Stimulated activated CD8-positive, alpha-beta memory T cell treated with anti-CD3 and anti-CD28 coated beads, Interleukin-4, amount 100 ng/mL, for 48 hours (primary cell): Measurements from ENCODE around the gene ALPI.

ENCODE experiments used
- DNase-seq: peaks from one replicate; pipeline ENCODE4 v3.0.0-alpha.2; 2020

Gene ALPI

DNA sequence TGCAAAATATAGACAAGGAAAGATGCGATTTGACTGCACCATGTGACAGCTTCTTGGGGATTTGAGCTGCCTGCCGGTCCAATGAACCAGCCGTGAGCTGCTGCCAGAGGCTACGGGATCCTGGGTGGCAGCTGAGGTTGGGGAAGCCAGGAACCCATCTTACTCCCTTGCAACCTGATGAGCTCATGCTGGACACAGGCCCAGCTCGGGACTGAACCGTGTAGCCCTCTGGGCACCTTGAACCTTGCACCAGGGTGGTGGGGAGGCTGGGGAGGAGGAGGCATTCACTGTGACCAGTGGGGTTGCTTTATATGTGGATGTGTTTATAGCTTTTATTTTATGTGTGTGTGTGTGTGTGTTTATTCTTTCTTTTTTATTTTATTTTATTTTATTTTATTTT lies 9.1 kb downstream of the ALPI start:
- no peak for DNase-seq

DNA sequence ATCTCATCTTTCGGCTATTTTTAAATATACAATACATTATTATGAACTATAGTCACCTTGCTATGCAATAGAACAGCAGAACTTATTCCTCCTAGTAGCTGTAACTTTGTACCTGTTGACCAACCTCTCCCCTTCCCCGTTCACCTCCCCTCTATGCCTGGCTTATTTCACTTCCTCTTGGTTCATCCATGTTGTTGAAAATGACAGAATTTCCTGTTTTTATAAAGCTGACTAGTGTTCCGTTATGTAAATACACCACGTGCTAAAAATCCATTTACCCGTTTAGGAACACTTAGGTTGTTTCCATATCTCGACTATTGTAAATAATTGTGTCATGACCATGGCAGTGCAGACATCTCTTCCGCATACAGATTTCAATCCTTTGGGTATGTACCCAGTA lies 10.3 kb downstream of the ALPI start:
- no peak for DNase-seq

DNA sequence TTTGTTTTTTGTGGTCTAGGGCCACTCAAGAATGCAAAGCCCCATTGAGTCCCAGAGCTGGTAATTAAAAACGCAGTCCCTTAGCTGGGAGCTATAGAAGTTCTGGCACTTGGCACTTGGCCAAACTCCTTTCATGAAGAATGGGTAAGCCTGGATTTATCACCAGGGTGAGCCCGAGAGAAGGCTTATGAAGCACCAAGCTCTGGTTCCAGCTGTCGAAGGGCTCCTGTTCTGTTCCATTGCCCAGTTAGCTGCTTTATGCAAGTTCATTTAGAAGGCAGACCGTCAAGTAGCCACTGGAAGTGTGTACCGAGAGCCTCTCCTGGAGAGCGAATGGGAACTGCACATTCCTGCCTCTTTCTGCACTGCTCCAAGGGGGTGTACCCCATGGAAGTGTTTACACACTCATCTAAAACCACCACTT lies 17.5 kb downstream of the ALPI start:
- no peak for DNase-seq

DNA sequence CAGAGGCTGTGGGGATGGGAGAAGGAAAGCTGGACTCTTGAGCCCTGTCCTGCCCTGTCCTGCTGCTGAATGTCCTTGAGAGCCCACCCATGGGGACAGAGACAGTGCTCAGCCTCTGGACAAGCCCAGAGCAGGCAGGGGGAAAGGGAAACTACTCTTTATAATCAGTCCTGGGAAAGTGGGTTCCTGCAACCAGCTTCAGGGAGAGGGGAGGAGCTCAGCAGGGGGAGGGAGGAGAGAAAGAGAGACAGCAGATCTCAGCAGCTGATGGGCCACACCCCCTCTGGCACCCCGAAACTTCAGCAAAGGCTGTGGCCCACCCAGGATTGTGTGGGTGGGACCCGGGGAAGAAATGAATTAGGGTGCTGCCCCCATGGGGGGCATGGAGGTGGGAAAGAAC lies 20.1 kb downstream of the ALPI start:
- no peak for DNase-seq

DNA sequence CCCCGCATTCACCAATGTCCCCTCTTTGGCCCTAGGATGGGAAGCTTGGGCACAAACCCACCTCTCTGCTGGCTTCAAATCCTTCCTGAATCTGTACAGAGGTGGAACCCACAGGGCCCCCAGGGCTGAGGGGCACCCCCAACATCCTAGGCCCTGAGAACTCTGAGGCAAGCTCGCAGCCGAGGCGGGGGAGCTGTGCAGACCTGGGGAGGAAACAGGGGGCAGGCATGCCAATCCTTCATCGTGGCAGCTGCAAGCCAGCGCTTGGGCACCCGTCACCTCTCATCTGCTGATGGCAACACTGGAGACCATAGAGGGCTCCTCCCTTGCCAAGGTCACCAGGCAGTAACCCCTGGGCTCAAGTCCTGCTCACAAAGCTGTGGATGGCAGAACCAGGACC lies 20.8 kb downstream of the ALPI start:
- no peak for DNase-seq

DNA sequence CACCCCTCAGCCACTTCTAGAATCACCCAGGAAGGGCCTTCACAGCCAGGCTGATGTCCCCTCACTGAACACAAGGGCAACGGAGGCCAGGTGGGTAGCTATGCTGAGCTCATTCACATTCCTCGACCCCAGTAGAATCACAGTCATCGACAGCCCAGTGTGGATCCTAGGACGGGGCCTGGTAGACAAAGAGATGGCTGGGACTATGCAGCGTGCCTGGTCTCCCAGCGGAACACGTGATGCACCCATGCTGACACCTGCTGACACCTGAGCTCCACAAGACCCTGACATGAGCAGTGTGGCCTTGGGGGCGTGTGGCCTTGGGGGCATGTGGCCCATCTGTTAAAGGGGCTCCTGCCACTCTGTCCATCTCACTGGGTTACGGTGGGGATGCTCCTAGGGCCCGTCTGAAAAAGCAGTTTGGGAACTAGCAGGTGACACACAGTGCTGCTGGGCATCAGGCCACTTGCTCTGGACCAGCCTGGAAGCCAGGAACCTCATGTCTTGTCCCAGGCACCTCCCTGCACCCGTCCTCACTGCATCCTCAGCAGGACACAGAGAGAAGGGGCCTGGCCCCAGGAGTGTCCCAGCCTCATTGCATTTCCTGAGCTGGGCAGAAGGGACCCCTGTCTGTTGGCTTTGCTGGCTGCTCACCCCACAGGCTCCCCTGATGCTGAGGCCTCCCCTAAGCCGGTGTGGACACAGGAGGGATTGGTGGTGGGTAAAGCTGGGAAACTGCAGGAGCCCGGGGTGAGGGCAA lies 22.0 kb downstream of the ALPI start:
- no peak for DNase-seq

DNA sequence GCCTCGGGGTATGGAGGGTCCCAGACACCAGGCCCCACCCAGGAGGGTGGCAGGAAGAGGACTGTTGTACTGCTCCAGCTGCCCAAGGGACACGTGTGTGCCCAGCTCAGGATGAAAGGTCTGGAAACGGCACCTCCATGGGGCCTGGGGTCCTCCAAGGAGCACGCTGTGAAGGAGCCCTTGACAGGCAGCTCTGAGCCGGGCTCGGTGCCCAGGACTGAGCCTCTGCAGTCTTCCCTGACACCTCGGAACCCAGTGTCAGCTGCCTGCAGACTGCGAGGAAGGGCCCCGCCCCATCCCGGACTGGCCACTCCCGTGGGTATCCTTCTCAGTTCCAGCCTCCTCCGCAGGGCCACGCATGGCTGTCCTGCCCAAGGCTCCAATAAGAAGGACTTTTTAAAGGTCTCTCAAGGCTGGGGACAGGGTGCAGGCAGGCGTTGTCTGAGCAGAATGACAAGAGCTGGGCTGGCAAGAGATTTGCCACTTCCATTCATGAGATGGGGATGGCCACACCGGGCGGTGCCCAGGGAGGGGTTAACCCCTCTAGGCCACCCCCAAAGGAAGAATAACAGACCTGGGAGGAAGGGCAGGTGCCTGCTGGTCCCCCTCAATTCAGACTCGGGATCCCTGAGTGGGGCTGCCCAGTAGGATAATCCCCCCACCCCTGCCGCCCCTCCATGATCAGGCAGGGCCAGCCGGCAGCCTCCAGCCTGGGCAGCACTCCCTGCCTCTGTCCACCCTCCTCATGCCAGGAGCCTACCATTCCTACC lies 22.8 kb downstream of the ALPI start:
- DNase-seq, result no peak

DNA sequence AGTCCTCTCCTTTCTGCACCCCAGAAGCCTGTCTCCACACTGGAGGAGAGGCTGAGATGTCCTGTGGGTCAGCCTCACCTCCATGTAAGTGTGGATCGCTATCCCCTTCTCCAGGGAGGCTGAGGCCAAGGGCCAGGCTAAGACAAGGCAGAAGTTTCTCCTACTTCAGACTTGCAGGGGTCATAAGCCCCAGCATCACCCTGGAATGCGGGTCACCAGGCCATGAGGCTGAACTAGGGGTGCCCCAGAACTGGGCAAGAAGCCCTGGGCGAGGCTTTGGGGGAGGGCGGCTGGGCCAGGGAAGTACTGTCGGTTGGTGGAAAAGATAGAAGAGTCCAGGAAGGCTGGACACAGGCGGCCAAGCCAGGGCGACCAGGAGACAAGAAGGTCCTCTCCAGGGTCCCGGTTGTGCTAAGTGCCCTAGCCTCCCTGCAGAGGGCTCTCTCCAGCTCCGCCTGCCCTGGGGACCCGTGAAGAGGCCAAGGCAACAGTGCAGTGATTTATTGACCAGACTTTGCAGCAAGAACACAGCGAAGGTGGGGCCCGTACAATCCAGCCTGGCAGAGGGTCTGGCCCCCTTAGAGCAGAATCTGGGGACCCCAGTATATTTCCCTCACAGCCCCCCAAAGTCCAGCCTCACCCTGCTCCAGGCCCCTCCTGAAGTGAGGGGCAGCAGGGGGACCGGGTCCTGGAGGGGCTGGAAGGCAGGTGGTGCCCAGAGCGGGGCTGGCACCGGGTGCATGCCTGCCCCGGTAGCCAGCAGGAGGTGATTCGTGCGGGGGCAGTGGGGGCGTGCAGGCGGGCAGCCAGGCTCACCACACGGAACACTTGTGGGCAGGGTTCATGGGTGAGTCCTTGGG lies 23.6 kb downstream of the ALPI start:
- DNase-seq, result no peak

DNA sequence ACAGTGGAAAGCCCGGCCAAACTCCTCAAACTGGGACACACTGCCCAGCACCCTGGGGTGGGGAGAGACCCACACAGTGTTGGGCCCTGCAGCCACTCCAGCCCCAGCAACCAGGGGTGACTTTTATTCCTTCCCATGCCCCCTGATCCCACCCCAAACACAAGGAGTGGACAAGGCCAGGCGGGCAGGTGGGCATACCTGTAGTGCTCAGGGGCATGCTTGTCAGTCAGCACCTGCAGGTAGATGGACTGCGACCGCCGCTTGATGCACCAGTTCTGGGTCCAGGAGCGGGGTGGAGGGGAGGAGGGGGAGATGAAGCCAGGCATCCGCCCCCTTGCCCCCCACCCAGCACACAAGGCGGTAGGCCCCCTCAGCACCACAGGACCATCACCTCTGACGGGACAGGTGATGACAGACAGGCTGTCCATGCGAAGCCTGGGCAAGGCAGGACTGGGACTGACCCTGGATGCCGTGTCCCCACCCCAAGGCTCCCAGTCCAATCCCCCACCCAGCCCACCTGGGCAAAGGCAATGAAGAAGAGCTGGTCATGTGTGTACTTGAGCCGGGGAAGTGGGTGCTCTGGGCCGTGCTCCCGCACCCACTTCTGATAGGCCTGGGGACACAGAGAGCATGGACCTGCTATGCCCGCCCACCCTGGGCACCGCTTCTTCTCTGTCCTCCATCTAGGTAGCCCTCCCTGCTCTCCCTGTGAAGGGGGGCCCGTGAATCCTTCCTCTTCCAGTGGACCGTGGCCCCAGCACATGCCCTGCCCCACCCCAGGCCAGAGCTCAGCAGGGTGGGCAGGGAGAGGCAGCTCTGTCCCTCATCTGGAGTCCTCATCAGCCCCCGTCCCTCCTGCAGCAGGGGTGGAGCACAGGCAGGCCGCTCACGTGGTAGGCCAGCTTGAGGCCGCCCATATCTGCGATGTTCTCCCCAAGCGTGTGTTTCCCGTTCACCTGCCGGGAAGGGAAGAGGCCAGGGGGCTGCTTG lies 24.5 kb downstream of the ALPI start:
- DNase-seq, result no peak

DNA sequence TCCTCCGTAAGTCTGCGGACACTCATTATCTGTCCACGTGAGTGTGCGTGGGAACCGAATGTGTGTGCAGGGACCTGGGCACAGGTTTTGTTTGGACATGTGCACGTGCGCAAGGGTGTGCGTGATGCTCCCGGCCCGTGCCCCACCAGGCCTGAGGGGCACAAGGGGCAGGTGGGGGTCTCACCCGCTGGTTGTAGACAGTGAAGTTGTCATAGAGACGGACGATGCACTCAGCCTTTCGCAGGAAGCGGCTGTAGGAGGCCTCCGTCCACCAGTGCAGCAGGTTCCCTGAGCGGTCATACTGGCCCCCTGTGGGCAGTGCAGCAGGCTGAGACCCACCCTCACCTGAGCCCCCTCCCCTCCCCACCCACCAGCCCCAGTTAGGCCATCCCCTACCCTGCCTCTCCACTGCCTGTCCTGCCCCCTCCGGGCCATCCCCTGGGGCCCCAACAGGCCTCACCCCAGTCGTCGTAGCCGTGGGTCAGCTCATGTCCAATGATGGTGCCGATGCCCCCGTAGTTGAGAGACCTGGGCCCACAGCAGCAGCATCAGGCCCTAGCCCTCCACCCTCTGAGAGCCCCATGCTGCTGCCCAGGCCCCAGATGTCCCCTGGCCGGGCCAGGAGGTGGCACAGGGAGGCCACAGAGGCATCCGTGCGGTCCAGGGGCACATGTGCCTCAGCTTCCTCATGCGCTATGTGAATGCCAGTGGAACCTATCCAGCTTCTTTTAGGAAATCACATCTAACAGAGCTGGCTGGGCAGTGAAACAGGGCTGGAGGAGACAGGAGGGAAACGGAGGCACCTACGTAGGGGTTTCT lies 25.6 kb downstream of the ALPI start:
- DNase-seq, result no peak

DNA sequence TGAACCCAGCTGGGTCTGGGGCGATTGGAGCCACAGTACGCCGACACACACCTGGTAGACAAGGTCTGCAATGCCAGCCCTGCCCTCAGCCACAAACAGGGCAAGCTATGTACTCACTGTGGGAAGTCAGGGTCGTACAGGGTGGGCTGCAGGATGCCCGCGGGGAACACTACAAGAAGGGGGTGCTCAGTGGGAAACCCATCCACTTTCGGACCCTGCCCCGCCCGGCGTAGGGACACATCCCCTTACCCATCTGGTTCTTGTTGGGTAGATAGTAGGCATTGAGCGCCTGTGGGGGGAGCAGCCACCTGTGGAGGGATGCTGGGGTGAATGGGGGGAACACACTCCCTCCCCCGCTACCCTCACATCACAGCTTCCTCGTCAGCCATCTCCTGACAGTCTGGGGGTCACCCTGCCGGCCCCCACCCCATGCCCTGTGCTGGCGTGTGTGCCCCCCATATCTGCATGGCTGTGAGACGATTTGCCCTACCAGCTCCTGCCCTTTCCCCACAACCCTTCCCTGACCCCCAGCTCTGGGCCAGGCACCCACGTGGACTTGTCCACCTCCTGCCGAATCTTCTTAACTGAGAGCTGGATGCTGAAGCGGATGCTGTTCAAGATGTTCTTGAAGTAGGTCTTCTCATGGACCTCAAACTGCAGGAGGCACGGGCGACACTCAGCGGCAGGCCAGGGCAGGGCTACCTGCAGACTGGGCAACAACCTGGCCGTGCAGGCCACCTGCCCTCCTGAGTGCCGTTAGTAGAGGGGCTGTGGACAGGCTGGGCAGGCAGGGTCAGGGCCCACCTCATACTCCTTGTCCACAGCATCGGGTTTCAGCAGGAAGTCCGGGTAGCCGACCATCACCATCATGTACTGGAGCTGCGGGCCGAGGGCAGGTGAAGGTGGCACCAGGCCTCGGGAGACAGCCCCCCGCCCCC lies 26.6 kb downstream of the ALPI start:
- DNase-seq, result no peak

DNA sequence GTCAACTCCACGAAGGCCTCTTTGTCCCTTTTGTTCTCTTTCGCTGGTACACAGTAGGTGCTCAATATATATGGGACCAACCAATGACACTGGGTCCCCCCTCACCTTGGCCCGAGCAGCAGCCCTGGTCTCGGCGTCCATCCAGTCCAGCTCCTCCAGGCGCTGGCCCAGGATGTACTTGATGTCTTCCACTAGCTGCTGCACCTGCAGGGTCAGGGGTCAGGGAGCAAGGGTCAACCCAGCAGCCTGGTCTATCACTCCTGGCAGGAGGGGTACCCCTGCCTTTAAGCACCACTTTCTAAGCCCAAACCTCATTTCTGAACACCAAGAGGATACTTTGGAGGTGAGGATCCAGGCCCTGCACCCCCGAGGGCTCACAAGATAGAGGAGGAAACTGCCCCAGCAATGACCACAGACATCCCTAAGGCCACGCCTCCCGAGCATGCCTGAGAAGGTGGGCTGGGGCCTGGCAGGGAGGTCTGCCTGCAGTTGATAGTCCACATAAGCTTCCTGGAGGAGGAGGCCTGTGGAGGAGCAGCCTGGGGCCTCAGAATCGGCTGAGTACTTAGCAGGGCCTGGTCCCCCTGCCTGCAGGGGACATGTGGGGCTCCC lies 27.5 kb downstream of the ALPI start:
- DNase-seq, result no peak

DNA sequence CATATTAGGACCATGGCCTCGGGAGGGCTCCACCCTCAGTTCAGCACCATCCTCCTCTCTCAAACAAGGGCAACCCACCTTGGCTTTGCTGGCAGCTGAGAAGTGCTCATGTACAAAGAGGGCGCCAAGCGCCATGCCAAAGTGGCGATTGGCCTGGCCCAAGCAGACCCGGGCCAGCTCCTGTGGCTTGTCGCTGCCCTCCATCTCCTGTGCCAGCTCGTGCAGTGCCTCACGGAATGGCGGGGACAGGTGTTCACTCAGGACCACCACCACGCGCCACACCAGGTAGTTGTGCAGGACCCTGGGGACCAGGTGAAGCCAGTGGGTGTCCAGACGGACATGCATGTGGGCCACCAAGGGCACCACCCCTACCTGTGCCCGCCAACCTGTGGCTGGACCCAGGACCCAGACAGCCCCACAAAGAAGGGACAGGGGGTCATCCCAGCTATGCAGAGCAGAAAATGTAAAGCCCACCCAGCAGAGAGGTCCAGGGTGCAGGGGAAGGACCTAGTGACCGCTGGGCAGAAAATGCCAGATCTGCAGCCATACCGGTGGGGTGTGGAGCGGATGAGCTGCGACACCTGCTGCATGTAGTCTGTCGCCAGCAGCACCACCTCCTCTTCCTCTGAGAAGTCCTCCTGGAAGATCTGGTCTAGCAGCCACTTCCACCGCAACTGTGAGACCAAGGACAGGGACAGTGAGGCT lies 28.1 kb downstream of the ALPI start:
- DNase-seq, result no peak

DNA sequence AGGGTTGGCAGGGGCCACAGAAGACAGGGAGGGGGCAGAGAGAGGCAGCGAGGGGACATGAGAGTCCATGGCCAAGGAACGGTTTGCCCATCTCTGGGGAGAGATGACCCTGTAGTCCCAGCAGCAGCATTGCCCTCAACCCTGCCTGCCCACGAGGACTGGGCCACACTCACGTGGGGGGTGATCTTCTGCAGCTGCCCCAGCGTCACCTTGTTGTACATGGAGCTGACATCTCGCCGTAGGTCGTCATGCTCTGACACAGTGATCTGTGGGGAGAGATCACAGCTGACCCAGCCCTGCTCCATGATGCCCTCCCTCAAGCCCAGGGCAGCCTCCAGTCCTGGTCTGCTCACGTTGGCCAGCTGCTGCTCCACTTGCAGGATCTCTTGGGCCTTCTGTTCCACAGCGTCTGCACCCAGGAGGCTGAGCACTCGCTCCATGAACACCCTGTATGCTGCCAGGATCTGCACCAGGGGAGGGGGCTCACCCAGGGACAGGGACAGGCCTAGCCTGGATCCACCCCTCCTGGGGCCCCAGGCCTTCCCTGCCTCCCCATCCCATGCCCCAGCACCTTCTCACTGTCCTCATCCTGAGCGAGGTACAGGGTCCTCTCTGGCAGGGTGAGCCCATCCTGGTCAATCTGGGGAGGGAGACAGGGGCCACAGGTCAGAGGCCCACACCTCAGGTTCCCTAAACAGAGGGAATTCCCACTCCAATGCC lies 28.8 kb downstream of the ALPI start:
- DNase-seq, result no peak

DNA sequence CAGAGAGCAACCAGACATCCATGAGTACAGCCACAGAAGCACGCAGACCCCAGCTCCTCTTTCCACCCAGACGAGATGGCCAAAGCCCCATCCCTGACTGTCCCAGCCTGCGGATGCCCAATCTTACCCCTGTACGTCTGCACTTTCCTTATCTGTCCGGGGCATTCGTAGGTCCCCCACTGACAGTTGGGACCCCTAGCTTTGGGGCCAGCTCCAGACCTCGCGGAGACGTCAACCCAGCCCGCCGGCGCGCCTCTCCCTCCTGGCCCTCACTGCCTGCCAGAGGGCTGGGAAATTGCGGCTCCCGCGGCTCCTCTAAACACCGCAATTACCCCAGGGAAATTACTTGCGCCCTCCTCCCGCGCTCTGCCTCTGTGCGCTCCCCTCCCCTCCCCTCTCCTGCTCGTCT lies 29.4 kb downstream of the ALPI start:
- DNase-seq, result no peak

DNA sequence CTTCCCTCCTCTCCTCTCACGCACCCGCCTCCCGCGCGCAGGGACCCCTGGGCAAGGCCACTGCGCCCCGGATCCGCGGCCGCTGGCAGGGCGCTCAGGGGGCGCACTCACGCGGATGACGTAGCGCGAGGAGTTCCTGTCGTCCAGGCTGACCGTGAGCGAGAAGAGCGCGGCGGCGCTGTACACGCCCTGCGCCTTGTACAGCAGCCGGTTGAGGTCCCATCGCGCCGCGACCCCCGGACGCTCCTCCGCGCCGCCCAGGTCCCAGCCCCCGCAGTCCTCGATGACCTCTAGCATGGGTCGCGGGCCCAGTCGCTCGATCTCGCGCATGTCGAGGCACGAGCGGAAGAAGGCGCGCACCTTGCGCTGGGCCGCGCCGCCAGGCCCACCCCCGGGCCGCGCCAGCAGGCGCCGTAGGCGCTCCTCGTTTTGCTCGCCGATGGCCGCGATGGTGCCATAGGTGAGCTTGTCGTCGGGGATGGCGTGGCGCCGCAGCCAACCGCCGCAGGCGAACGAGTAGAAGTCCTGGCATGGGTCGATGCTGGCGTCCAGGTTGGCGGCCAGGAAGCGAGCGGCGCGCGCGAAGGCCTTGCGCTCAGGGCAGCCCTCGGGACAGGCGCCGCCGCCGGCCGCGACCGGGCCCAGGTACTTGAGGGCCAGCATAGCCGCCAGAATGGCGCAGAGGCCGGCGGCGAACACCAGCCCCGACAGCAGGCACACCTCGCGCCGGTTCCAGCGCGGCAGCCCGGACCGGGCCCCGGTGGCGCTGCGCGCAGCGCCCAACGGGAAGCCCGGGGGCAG lies 30.0 kb downstream of the ALPI start:
- DNase-seq, result no peak

DNA sequence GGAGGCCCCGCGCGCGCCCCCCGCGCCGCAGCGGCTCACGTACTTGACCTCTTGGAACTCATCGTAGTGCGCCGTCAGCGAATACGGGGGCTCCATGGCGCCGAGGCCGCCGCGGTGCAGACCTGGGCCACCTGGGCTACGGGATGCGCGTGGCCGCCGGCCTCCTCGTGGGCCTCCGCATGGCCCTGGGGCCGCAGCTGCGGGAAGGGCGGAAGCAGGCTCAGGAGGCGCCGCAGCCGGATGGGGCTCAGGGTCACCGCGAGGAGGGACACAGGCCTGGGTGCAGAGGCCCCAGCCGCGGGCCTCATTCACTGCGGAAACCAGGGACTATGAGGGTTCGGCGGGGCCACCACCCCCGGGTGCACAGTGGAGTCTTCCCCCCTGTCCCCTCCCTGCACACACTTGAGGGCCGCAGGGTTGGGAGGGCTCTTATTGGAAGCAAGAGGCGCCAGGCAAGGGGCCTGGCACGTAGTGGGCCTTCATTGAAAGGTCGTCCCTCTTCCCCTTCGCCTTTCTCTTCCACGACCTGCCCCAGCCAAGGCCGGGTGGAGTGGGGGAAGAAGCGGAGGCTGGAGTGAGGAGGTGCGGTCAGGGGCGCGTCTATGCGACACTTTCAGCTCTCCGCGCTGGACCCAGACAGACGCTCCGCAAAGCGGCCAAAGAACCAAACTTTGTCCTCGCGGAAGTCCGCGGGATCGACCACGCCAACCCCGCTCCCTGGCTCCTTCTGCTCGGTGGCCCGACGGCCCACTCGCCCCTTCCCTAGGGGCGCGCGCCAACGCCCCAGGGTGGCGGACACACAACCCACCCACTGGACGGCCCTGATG lies 30.8 kb downstream of the ALPI start:
- no peak for DNase-seq
